ENCODE data around the gene OR2L13. TPM values are rescaled to one million over a fixed set of nuclear protein-coding genes. Genes with fewer than 3 reads are reported as not detected.

Gene OR2L13
- total RNA-seq, result not detected
- long read RNA-seq, result 0 reads

- DNase-seq (no peak), ATAC-seq (no peak)
- intact Hi-C loops (cut with DNase I), result no loop called here
- Histone ChIP-seq H3K4me1 (no peaks in the 10 kb centered on the region), H3K36me3 (no peaks in the 10 kb centered on the region), H3K9me3 (no peaks in the 10 kb centered on the region), H3K4me3 (no peak within 1 kb of the TSS), H3K27me3 (no peaks in the 10 kb centered on the region), H3K27ac (no peak within 1 kb of the TSS)
- 0% methylated on average over 1 of the region's 1 CpG for whole genome bisulfite sequencing (ENCODE audit: insufficient coverage, low coverage, low lambda C conversion rate, missing lambda C conversion rate)
- no peak for TF ChIP-seq CTCF (IDR thresholded peaks at IDR 0.05)
- TF ChIP-seq POLR2A (IDR thresholded peaks at IDR 0.05), result no peak
Measured at GRCh38 chr1:248094884-248095283, at the start of gene OR2L13. OR2L13 (plus strand) TSS chr1:248095184; CDS start chr1:248099376, 4,192 bp downstream.

- no peak for ATAC-seq
- H3K4me1 ChIP-seq, result no peaks in the 10 kb centered on the region
- no peaks in the 10 kb centered on the region for H3K36me3 ChIP-seq
- no peaks in the 10 kb centered on the region for H3K27me3 ChIP-seq
- H3K9me3 ChIP-seq, result no peaks in the 10 kb centered on the region
- intact Hi-C loops (cut with DNase I), result no loop called here
- 52% methylated on average over 5 of the region's 5 CpGs for WGBS (ENCODE audit: insufficient coverage, low coverage, low lambda C conversion rate, missing lambda C conversion rate)
- no peak overlapping the region for H3K27ac ChIP-seq
- no peak overlapping the region for H3K4me3 ChIP-seq
- no peak for TF ChIP-seq POLR2A (IDR thresholded peaks at IDR 0.05)
- TF ChIP-seq CTCF (IDR thresholded peaks at IDR 0.05), result no peak
- DNase-seq, result no peak
Measured at GRCh38 chr1:248045209-248045608, 49.8 kb upstream of the OR2L13 start.

- H3K9me3 ChIP-seq, result no peaks in the 10 kb centered on the region
- no peaks in the 10 kb centered on the region for H3K4me1 ChIP-seq
- H3K27me3 ChIP-seq, result no peaks in the 10 kb centered on the region
- H3K36me3 ChIP-seq, result no peaks in the 10 kb centered on the region
- DNase-seq (no peak), ATAC-seq (no peak)
- intact Hi-C loops (cut with DNase I), result no loop called here
- TF ChIP-seq CTCF (IDR thresholded peaks at IDR 0.05) (no peak), POLR2A (IDR thresholded peaks at IDR 0.05) (no peak)
- no peak within 1 kb of the TSS for H3K4me3 ChIP-seq
- no peak within 1 kb of the TSS for H3K27ac ChIP-seq
- 48% methylated on average over 2 of the region's 2 CpGs for WGBS (ENCODE audit: insufficient coverage, low coverage, low lambda C conversion rate, missing lambda C conversion rate)
Measured at GRCh38 chr1:248046536-248046935, 48.4 kb upstream of the OR2L13 start, which contains the start of gene OR2L3. OR2L3 (plus strand) TSS chr1:248046836; CDS start chr1:248060682, 13,846 bp downstream.

GRCh38 chr1:248047008-248047407 is 48.0 kb upstream of the OR2L13 start:
- Histone ChIP-seq H3K9me3 (no peaks in the 10 kb centered on the region), H3K27me3 (no peaks in the 10 kb centered on the region), H3K36me3 (no peaks in the 10 kb centered on the region), H3K4me1 (no peaks in the 10 kb centered on the region), H3K27ac (no peak overlapping the region), H3K4me3 (no peak overlapping the region)
- TF ChIP-seq POLR2A (IDR thresholded peaks at IDR 0.05), result no peak
- TF ChIP-seq CTCF (IDR thresholded peaks at IDR 0.05), result no peak
- intact Hi-C loops (cut with DNase I), result no loop called here
- no peak for ATAC-seq
- no peak for DNase-seq
- WGBS (ENCODE audit: insufficient coverage, low coverage, low lambda C conversion rate, missing lambda C conversion rate), result 30% methylated on average over 1 of the region's 1 CpG

GRCh38 chr1:248054671-248055070 is 40.3 kb upstream of the OR2L13 start:
- ATAC-seq (no peak), DNase-seq (no peak)
- intact Hi-C loops (cut with DNase I), result no loop called here
- TF ChIP-seq CTCF (IDR thresholded peaks at IDR 0.05) (no peak), POLR2A (IDR thresholded peaks at IDR 0.05) (no peak)
- Histone ChIP-seq H3K9me3 (peaks cover 0 to 3% (median 0%) of the 10 kb centered on the region in 4 donors), H3K4me3 (no peak overlapping the region), H3K36me3 (no peaks in the 10 kb centered on the region), H3K4me1 (no peaks in the 10 kb centered on the region), H3K27me3 (no peaks in the 10 kb centered on the region), H3K27ac (no peak overlapping the region)
